WERI-Rb-1 (cell line): ENCODE results near the gene PSMG1.

Source experiments
- DNase-seq: peaks from one replicate; pipeline ENCODE4 v3.0.0-alpha.2; 2020
- H3K27ac ChIP-seq: fragments of 250-450 bp; sonication (Bioruptor Pico); 2 replicates; pipeline ENCODE4 v1.5.1; 2020; ENCODE audit warnings: mild to moderate bottlenecking, moderate library complexity
- H3K27me3 ChIP-seq: fragments of 250-450 bp; sonication (Bioruptor Pico); 2 replicates; pipeline ENCODE4 v1.5.1; 2021; ENCODE audit warnings: mild to moderate bottlenecking, low read depth, moderate library complexity; ENCODE audit not compliant: insufficient read depth, severe bottlenecking
- H3K36me3 ChIP-seq: fragments of 250-450 bp; sonication (Bioruptor Pico); 2 replicates; pipeline ENCODE4 v1.5.1; 2020; ENCODE audit warnings: mild to moderate bottlenecking, moderate library complexity
- H3K4me3 ChIP-seq: 2 replicates; pipeline ENCODE4 v1.5.1; 2011; ENCODE audit warnings: low read depth, mild to moderate bottlenecking, control low read depth, low read length
- H3K9me3 ChIP-seq: fragments of 250-450 bp; sonication (Bioruptor Pico); 2 replicates; pipeline ENCODE4 v1.5.1; 2021; ENCODE audit warnings: mild to moderate bottlenecking, moderate library complexity; ENCODE audit not compliant: severe bottlenecking
- CTCF ChIP-seq: IDR thresholded peaks from 2 replicates; pipeline ENCODE4 v1.5.1; 2011; ENCODE audit warnings: low read depth, mild to moderate bottlenecking, control low read depth, inconsistent platforms, low read length

PSMG1 gene

DNA sequence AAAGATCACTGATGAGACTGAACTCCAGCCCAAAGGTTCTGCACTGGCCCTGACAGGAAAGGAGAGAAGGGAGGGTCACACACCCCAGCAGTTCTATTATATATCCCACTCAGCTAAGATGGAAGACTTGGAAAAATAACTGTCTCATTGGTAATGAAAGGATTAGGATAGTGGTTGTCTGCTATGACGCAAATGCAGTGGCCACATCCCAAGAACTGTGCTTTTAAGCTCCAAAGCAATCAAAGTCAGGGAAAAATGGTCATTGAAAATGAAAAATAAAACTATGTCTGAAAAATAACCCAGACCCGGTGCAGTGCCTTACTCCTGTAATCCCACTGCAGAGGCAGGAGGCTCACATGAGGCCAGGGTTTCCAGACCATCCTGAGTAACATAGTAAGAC is 31.0 kb downstream of the PSMG1 start:
- H3K36me3 ChIP-seq: no peaks in the 10 kb centered on the region

DNA sequence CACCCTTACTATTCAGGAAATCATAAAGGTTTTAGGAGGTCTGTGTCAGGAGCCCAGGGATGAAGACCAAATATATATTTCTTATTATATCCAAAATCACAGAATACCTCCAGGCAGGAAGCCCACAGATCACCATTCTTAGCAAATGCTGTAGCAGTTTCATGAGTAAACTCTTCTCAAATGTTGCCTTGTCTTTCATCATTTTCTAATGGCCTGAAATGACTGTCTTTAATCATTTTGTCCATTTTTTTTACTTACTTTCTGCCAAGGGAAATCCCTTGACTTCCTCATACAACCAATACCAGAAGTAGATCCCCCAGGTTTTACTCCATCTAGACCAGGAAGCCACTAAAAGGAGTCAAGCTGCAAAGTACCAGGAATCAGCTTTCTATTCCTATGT is 32.4 kb downstream of the PSMG1 start:
- H3K27me3 ChIP-seq: no peaks in the 10 kb centered on the region
- peaks cover 4% of the 10 kb centered on the region for H3K9me3 ChIP-seq
- DNase-seq: no peak
- no peak overlapping the region for H3K27ac ChIP-seq
- no peaks in the 10 kb centered on the region for H3K36me3 ChIP-seq
- H3K4me3 ChIP-seq: no peak overlapping the region
- TF ChIP-seq CTCF: no peak

More for the DNA sequence above, 31.0 kb downstream of the PSMG1 start:
- TF ChIP-seq CTCF: no peak
- H3K27me3 ChIP-seq: no peaks in the 10 kb centered on the region
- H3K27ac ChIP-seq: no peak overlapping the region
- no peak overlapping the region for H3K4me3 ChIP-seq
- DNase-seq: no peak
- H3K9me3 ChIP-seq: peaks cover 9% of the 10 kb centered on the region

- Histone ChIP-seq H3K4me3 (no peak overlapping the region), H3K9me3 (no peaks in the 10 kb centered on the region), H3K27me3 (no peaks in the 10 kb centered on the region), H3K36me3 (no peaks in the 10 kb centered on the region), H3K27ac (no peak overlapping the region)
- no peak for TF ChIP-seq CTCF
- DNase-seq: no peak
These were observed 32.9 kb downstream of the PSMG1 start for GRCh38 chr21:39150316-39150715.

- Histone ChIP-seq H3K9me3 (no peaks in the 10 kb centered on the region), H3K4me3 (no peak overlapping the region), H3K27ac (no peak overlapping the region), H3K27me3 (no peaks in the 10 kb centered on the region), H3K36me3 (no peaks in the 10 kb centered on the region)
- DNase-seq: no peak
- TF ChIP-seq CTCF: no peak
These were observed 33.4 kb downstream of the PSMG1 start for GRCh38 chr21:39149882-39150281.

DNA sequence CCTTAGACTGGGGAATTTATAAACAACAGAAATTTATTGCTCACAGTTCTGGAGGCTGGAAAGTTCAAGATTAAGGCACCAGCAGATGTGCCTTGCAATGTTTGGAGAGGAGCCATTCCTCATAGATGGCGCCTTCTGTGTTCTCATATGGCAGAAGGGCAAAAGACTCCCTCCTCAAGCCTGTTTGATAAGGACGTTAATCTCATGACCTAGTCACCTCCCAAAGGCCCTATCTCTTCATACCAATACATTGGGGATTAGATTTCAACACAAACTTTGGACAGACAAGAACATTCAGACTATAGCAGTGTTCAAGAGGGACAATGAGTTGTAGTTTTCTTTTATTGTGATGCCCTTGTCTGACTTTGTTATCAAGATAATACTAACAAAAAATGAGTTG is 34.3 kb downstream of the PSMG1 start:
- Histone ChIP-seq H3K9me3 (no peaks in the 10 kb centered on the region), H3K27me3 (no peaks in the 10 kb centered on the region), H3K4me3 (no peak overlapping the region), H3K36me3 (no peaks in the 10 kb centered on the region), H3K27ac (no peak overlapping the region)
- no peak for DNase-seq
- no peak for TF ChIP-seq CTCF

- TF ChIP-seq CTCF: no peak
- Histone ChIP-seq H3K27me3 (no peaks in the 10 kb centered on the region), H3K4me3 (no peak overlapping the region), H3K36me3 (no peaks in the 10 kb centered on the region), H3K9me3 (no peaks in the 10 kb centered on the region), H3K27ac (no peak overlapping the region)
- DNase-seq: no peak
These were observed 39.1 kb downstream of the PSMG1 start for GRCh38 chr21:39144191-39144590.
